Neural cell (in vitro differentiated cells): ENCODE data around the gene GJB3. TPM values are rescaled to one million over a fixed set of nuclear protein-coding genes. Genes with fewer than 3 reads are reported as not detected.
"Not testable (repeated sequence)": the region's sequence is repeated elsewhere in the genome, so short reads cannot be mapped to it uniquely, and the experiment has no call there.

Experiments
- H2AFZ ChIP-seq: fragments of 200-600, 300-800 bp; sonication (generic), shearing (Covaris generic); 2 replicates; pipeline ENCODE4 v1.6.0; 2014; ENCODE audit warnings: low read depth, mild to moderate bottlenecking, antibody characterized with exemption, low read length, moderate library complexity
- H3F3A ChIP-seq: fragments of 200-600 bp; shearing (Covaris generic); 2 replicates; pipeline ENCODE4 v1.6.1; 2016; ENCODE audit warnings: mild to moderate bottlenecking, moderate library complexity, mixed read lengths, antibody characterized with exemption, low read length; ENCODE audit not compliant: insufficient read depth, poor library complexity, severe bottlenecking
- H3K27ac ChIP-seq: fragments of 200-600, 300-800 bp; sonication (generic), shearing (Covaris generic); 2 replicates; pipeline ENCODE4 v1.5.1; 2014; ENCODE audit warnings: mild to moderate bottlenecking, low read length, moderate library complexity
- H3K27me3 ChIP-seq: fragments of 300-800, 200-600 bp; sonication (generic), shearing (Covaris generic); 2 replicates; pipeline ENCODE4 v1.6.0; 2014; ENCODE audit warnings: mild to moderate bottlenecking, low read depth, low read length, moderate library complexity; ENCODE audit not compliant: insufficient read depth
- H3K36me3 ChIP-seq: fragments of 300-800, 200-600 bp; sonication (generic), shearing (Covaris generic); 2 replicates; pipeline ENCODE4 v1.5.1; 2014; ENCODE audit warnings: mild to moderate bottlenecking, antibody characterized with exemption, low read length, moderate library complexity; ENCODE audit not compliant: insufficient read depth
- H3K4me2 ChIP-seq: fragments of 300-800, 200-600 bp; sonication (generic), shearing (Covaris generic); 2 replicates; pipeline ENCODE4 v1.6.0; 2014; ENCODE audit warnings: mild to moderate bottlenecking, low read length
- H3K4me3 ChIP-seq: fragments of 300-800, 200-600 bp; sonication (generic), shearing (Covaris generic); 2 replicates; pipeline ENCODE4 v1.5.1; 2014; ENCODE audit warnings: mild to moderate bottlenecking, low read length, moderate library complexity
- H3K79me2 ChIP-seq: fragments of 200-600 bp; shearing (Covaris generic); replicated peaks from 2 replicates; pipeline ENCODE4 v1.6.0; 2014; ENCODE audit warnings: mild to moderate bottlenecking, low read length, moderate library complexity; ENCODE audit not compliant: insufficient read depth
- H3K9ac ChIP-seq: fragments of 300-800, 200-600 bp; sonication (generic), shearing (Covaris generic); 2 replicates; pipeline ENCODE4 v1.6.1; 2016; ENCODE audit warnings: mild to moderate bottlenecking, low read length, mixed read lengths
- H3K9me2 ChIP-seq: fragments of 200-600 bp; shearing (Covaris generic); 2 replicates; pipeline ENCODE4 v1.6.1; 2016; ENCODE audit warnings: mild to moderate bottlenecking, low read length, mixed read lengths; ENCODE audit not compliant: insufficient read depth
- H3K9me3 ChIP-seq: fragments of 200-600, 300-800 bp; sonication (generic), shearing (Covaris generic); 2 replicates; pipeline ENCODE4 v1.6.1; 2016; ENCODE audit warnings: mild to moderate bottlenecking, mixed run types, low read length, moderate library complexity, mixed read lengths
- H4K20me1 ChIP-seq: fragments of 200-600 bp; shearing (Covaris generic); 2 replicates; pipeline ENCODE4 v1.6.1; 2016; ENCODE audit warnings: mild to moderate bottlenecking, mixed run types; ENCODE audit not compliant: insufficient read depth
- CTCF ChIP-seq: fragments of 450-650 bp; IDR thresholded peaks from 2 replicates; pipeline ENCODE4 v1.5.1; 2014; ENCODE audit warnings: antibody characterized with exemption, mild to moderate bottlenecking, moderate library complexity; ENCODE audit not compliant: poor library complexity, severe bottlenecking
- EP300 ChIP-seq: fragments of 450-650 bp; conservative IDR thresholded peaks from 2 replicates; pipeline ENCODE4 v1.6.1; 2014; ENCODE audit warnings: antibody characterized with exemption, mild to moderate bottlenecking, moderate library complexity; ENCODE audit not compliant: poor library complexity, severe bottlenecking
- EZH2 ChIP-seq: fragments of 200-600, 300-800 bp; shearing (Covaris generic), sonication (generic); IDR thresholded peaks from 2 replicates; pipeline ENCODE4 v1.6.1; 2014; ENCODE audit warnings: antibody characterized with exemption, low read length, borderline replicate concordance, mild to moderate bottlenecking; ENCODE audit not compliant: insufficient read depth, poor library complexity, severe bottlenecking
- MXI1 ChIP-seq: fragments of 450-650 bp; conservative IDR thresholded peaks from 2 replicates; pipeline ENCODE4 v1.6.1; 2014; ENCODE audit warnings: antibody characterized with exemption, mild to moderate bottlenecking; ENCODE audit not compliant: poor library complexity, severe bottlenecking
- POLR2AphosphoS5 ChIP-seq: IDR thresholded peaks from 2 replicates; pipeline ENCODE4 v1.6.1; 2012
- RAD21 ChIP-seq: fragments of 450-650 bp; conservative IDR thresholded peaks from 2 replicates; pipeline ENCODE4 v1.6.1; 2014; ENCODE audit warnings: antibody characterized with exemption, mild to moderate bottlenecking, moderate library complexity
- REST ChIP-seq: IDR thresholded peaks from 2 replicates; pipeline ENCODE4 v1.6.1; 2012; ENCODE audit warnings: borderline replicate concordance
- SMC3 ChIP-seq: fragments of 450-650 bp; conservative IDR thresholded peaks from 2 replicates; pipeline ENCODE4 v1.6.1; 2014; ENCODE audit warnings: antibody characterized with exemption, mild to moderate bottlenecking, moderate library complexity; ENCODE audit not compliant: poor library complexity
- TAF1 ChIP-seq: IDR thresholded peaks from 2 replicates; pipeline ENCODE4 v1.6.1; 2012; ENCODE audit warnings: low read depth
- polyA plus RNA-seq: library from polyadenylated mRNA; depleted of rRNA; stranded (reverse); fragments of >200 nt; gene quantifications from 2 replicates; pipeline ENCODE4 v1.2.3, GENCODE V29; 2014

Gene GJB3
- polyA plus RNA-seq, 1 donor from 2014 or later = not detected

GRCh38 chr1:34806396-34806795, 25.4 kb downstream of the GJB3 start:
- no peak for TF ChIP-seq EP300
- no peak for TF ChIP-seq POLR2AphosphoS5
- TF ChIP-seq EZH2 = no peak
- no peak for TF ChIP-seq REST
- no peak for TF ChIP-seq RAD21
- no peak for TF ChIP-seq SMC3
- no peak for TF ChIP-seq TAF1
- no peak for TF ChIP-seq MXI1
- no peak for TF ChIP-seq CTCF
- H3K4me2 ChIP-seq = no peak overlapping the region
- H3K9me3 ChIP-seq = no peaks in the 10 kb centered on the region
- no peak overlapping the region for H3K4me3 ChIP-seq
- no peaks in the 10 kb centered on the region for H3K36me3 ChIP-seq
- no peaks in the 10 kb centered on the region for H3K79me2 ChIP-seq
- H4K20me1 ChIP-seq = no peaks in the 10 kb centered on the region
- no peak overlapping the region for H3K9ac ChIP-seq
- H3K27me3 ChIP-seq = no peaks in the 10 kb centered on the region
- H2AFZ ChIP-seq = no peak overlapping the region
- no peaks in the 10 kb centered on the region for H3K9me2 ChIP-seq
- H3F3A ChIP-seq = no peaks in the 10 kb centered on the region
- no peak overlapping the region for H3K27ac ChIP-seq

GRCh38 chr1:34808051-34808810, 27.2 kb downstream of the GJB3 start:
- Histone ChIP-seq H3K27me3 (no peaks in the 10 kb centered on the region), H3K27ac (no peak overlapping the region), H3F3A (no peaks in the 10 kb centered on the region), H3K9ac (no peak overlapping the region), H4K20me1 (no peaks in the 10 kb centered on the region), H3K9me2 (no peaks in the 10 kb centered on the region), H2AFZ (no peak overlapping the region), H3K4me3 (no peak overlapping the region), H3K79me2 (no peaks in the 10 kb centered on the region), H3K4me2 (no peak overlapping the region), H3K9me3 (no peaks in the 10 kb centered on the region), H3K36me3 (no peaks in the 10 kb centered on the region)
- TF ChIP-seq REST (no peak), SMC3 (no peak), MXI1 (no peak), RAD21 (no peak), EZH2 (no peak), EP300 (no peak), TAF1 (no peak), POLR2AphosphoS5 (no peak), CTCF (no peak)

- H4K20me1 ChIP-seq, H3K27ac ChIP-seq, H3K79me2 ChIP-seq, H3K9me3 ChIP-seq, H2AFZ ChIP-seq, H3F3A ChIP-seq, H3K27me3 ChIP-seq, H3K9ac ChIP-seq, H3K4me2 ChIP-seq, H3K9me2 ChIP-seq, H3K36me3 ChIP-seq, H3K4me3 ChIP-seq: not testable (repeated sequence)
These were observed 29.8 kb downstream of the GJB3 start for GRCh38 chr1:34810781-34811180.
